SK-N-SH (cell line): ENCODE measurements around the gene SSUH2. TPM values are rescaled to one million over a fixed set of nuclear protein-coding genes. Genes with fewer than 3 reads are reported as not detected.

Experiments used
- CTCF ChIA-PET: fragments of 300-600, 350-600 bp; formaldehyde crosslinking; extraction: SDS; loops from one replicate; lab custom pipeline; 2021; lab: Yijun Ruan, JAX
- POLR2A ChIA-PET: fragments of 350-600 bp; sonication (Branson Sonifier 250); formaldehyde crosslinking; extraction: SDS; loops from one replicate; lab custom pipeline; 2020; ENCODE audit warnings: antibody characterized with exemption, inconsistent platforms; lab: Yijun Ruan, JAX
- DNase-seq: peaks from one replicate; pipeline ENCODE4 v3.0.0; 2012
- H2AFZ ChIP-seq: fragments of 200-600 bp; sonication (generic); 2 replicates; pipeline ENCODE4 v1.8.1; 2016; ENCODE audit warnings: antibody characterized with exemption, mild to moderate bottlenecking, low read depth
- H3F3A ChIP-seq: fragments of 200-600 bp; sonication (generic); replicated peaks from 2 replicates; pipeline ENCODE3; 2016; ENCODE audit warnings: antibody characterized with exemption, mild to moderate bottlenecking; ENCODE audit not compliant: insufficient read depth
- H3K27ac ChIP-seq, 2 experiments: fragments of 200-500 bp in 1 of 2; fragments of 200-600 bp in 1 of 2; sonication (Bioruptor generic) in 1 of 2; sonication (generic), shearing (Covaris generic) in 1 of 2; 2 replicates each; pipeline versions ENCODE4 v1.5.1 to v1.6.1; 2014 to 2016; ENCODE audit warnings: low read depth in 2 of 2, inconsistent platforms in 1 of 2, low read length in 1 of 2, mild to moderate bottlenecking in 1 of 2, mixed read lengths in 1 of 2
- H3K27me3 ChIP-seq: fragments of 200-600 bp; sonication (generic), shearing (Covaris generic); 2 replicates; pipeline ENCODE4 v1.6.1; 2016; ENCODE audit warnings: mixed run types; ENCODE audit not compliant: insufficient read depth
- H3K36me3 ChIP-seq, 2 experiments: fragments of 200-500 bp in 1 of 2; fragments of 200-600 bp in 1 of 2; sonication (Bioruptor generic) in 1 of 2; sonication (generic) in 1 of 2; replicated peaks in 1 of 2; 2 replicates each; pipeline versions ENCODE3 to v1.5.1; 2014 to 2016; ENCODE audit warnings: low read length in 1 of 2, mild to moderate bottlenecking in 1 of 2; ENCODE audit not compliant: insufficient read depth in 2 of 2, control insufficient read depth in 1 of 2
- H3K4me1 ChIP-seq, 2 experiments: fragments of 200-500 bp in 1 of 2; fragments of 200-600 bp in 1 of 2; sonication (Bioruptor generic) in 1 of 2; sonication (generic), shearing (Covaris generic) in 1 of 2; 2 replicates each; pipeline versions ENCODE4 v1.5.1 to v1.6.1; 2014 to 2016; ENCODE audit warnings: low read depth in 1 of 2, low read length in 1 of 2, mixed run types in 1 of 2; ENCODE audit not compliant: insufficient read depth in 2 of 2, control insufficient read depth in 1 of 2
- H3K4me2 ChIP-seq: fragments of 200-600 bp; sonication (generic), shearing (Covaris generic); 2 replicates; pipeline ENCODE4 v1.6.1; 2017; ENCODE audit warnings: mixed run types
- H3K4me3 ChIP-seq, 2 experiments: fragments of 200-500 bp in 1 of 2; fragments of 200-600 bp in 1 of 2; sonication (Bioruptor generic) in 1 of 2; sonication (generic), shearing (Covaris generic) in 1 of 2; 2 replicates each; pipeline versions ENCODE4 v1.5.1 to v1.8.1; 2014 to 2016; ENCODE audit warnings: low read depth in 2 of 2, inconsistent platforms in 1 of 2, low read length in 1 of 2, mild to moderate bottlenecking in 1 of 2, mixed read lengths in 1 of 2, moderate library complexity in 1 of 2
- H3K79me2 ChIP-seq: fragments of 200-600 bp; sonication (generic); 2 replicates; pipeline ENCODE4 v1.8.1; 2017; ENCODE audit warnings: mild to moderate bottlenecking; ENCODE audit not compliant: insufficient read depth
- H3K9ac ChIP-seq: fragments of 200-600 bp; sonication (generic); 2 replicates; pipeline ENCODE4 v1.6.1; 2017; ENCODE audit warnings: mixed run types
- H3K9me2 ChIP-seq: fragments of 200-600 bp; sonication (generic); 2 replicates; pipeline ENCODE4 v1.6.1; 2017; ENCODE audit warnings: mixed run types
- H3K9me3 ChIP-seq: fragments of 200-600 bp; sonication (generic); 2 replicates; pipeline ENCODE4 v1.6.1; 2017; ENCODE audit warnings: mixed run types, mild to moderate bottlenecking, moderate library complexity
- H4K20me1 ChIP-seq: fragments of 200-600 bp; sonication (generic); 2 replicates; pipeline ENCODE4 v1.6.1; 2017; ENCODE audit warnings: mild to moderate bottlenecking, mixed run types; ENCODE audit not compliant: insufficient read depth
- CHD2 ChIP-seq: fragments of 150-350 bp; IDR thresholded peaks from 2 replicates; pipeline ENCODE4 v1.6.1; 2018; ENCODE audit warnings: low read length; ENCODE audit not compliant: partially characterized antibody
- CTCF ChIP-seq: fragments of 200-600 bp; sonication (generic); IDR thresholded peaks from 2 replicates; pipeline ENCODE4 v1.6.1; 2017; ENCODE audit warnings: antibody characterized with exemption, mild to moderate bottlenecking, moderate library complexity
- EP300 ChIP-seq, 2 experiments: IDR thresholded peaks; 2 replicates each; pipeline versions ENCODE4 v1.4.0 to v1.6.1; 2012; ENCODE audit warnings: borderline replicate concordance in 1 of 2, low read depth in 1 of 2, low read length in 1 of 2
- JUND ChIP-seq: IDR thresholded peaks from 2 replicates; pipeline ENCODE4 v1.4.0; 2012
- MXI1 ChIP-seq: IDR thresholded peaks from 2 replicates; pipeline ENCODE4 v1.6.1; 2012; ENCODE audit warnings: mild to moderate bottlenecking, low read depth, low read length, improper control_type of control experiment
- NFIC ChIP-seq: IDR thresholded peaks from 2 replicates; pipeline ENCODE4 v1.4.0; 2012; ENCODE audit warnings: borderline replicate concordance
- PBX3 ChIP-seq: IDR thresholded peaks from 2 replicates; pipeline ENCODE4; 2012
- RCOR1 ChIP-seq: fragments of 150-350 bp; IDR thresholded peaks from 2 replicates; pipeline ENCODE4 v1.6.1; 2017; ENCODE audit warnings: antibody characterized with exemption, low read length
- TAF1 ChIP-seq: IDR thresholded peaks from 2 replicates; pipeline ENCODE4 v1.6.1; 2012; ENCODE audit warnings: low read depth, mild to moderate bottlenecking, low read length, moderate library complexity, borderline replicate concordance
- TCF12 ChIP-seq: IDR thresholded peaks from 2 replicates; pipeline ENCODE4 v1.4.0; 2012
- USF2 ChIP-seq: fragments of 150-350 bp; IDR thresholded peaks from 2 replicates; pipeline ENCODE4 v1.6.1; 2017; ENCODE audit warnings: antibody characterized with exemption, low read length, low read depth, borderline replicate concordance
- WGBS: methylation state at CpG from one replicate; pipeline ENCODE4 v1.1.6; 2017; ENCODE audit warnings: low lambda C conversion rate; 5-methylcytosine and 5-hydroxymethylcytosine counted together
- polyA plus RNA-seq, 3 experiments: library from polyadenylated mRNA; depleted of rRNA; stranded (reverse); fragments of >200 nt; gene quantifications; 2 replicates each; pipeline ENCODE4 v1.2.3, GENCODE V29; 2012

The SSUH2 gene
- polyA plus RNA-seq, 1 of the 3 experiments (the other 2 are of a cell fraction) = 0.18 TPM

- CTCF ChIA-PET = interaction anchor here (1.0 to 2.1 kb wide), 5 partner anchors 8 to 13 kb away, joined by 3 to 5 read pairs (median 4); partner anchors contain the start of gene SSUH2
- H3K4me1 ChIP-seq = peaks cover 0 to 17% of the 10 kb centered on the region in 2 experiments; a peak in 1 of 4 replicates
- no peak for DNase-seq
- H3K4me2 ChIP-seq = no peak overlapping the region
- no peaks in the 10 kb centered on the region for H3K36me3 ChIP-seq
- no peak overlapping the region for H2AFZ ChIP-seq
- H3K4me3 ChIP-seq = no peak overlapping the region
- POLR2A ChIA-PET = no interaction called here
- no peaks in the 10 kb centered on the region for H3K79me2 ChIP-seq
- no peaks in the 10 kb centered on the region for H4K20me1 ChIP-seq
- no peaks in the 10 kb centered on the region for H3K9me3 ChIP-seq
- no peaks in the 10 kb centered on the region for H3F3A ChIP-seq
- H3K9me2 ChIP-seq = no peaks in the 10 kb centered on the region
- no peak overlapping the region for H3K27ac ChIP-seq
- no peak for TF ChIP-seq TAF1
- WGBS = 62% methylated on average over 7 of the region's 7 CpGs
- H3K9ac ChIP-seq = no peak overlapping the region
- no peaks in the 10 kb centered on the region for H3K27me3 ChIP-seq
These were observed 9.0 kb downstream of the SSUH2 start for GRCh38 chr3:8635631-8636030.

- TF ChIP-seq NFIC (no peak), MXI1 (no peak), TAF1 (no peak), RCOR1 (no peak), PBX3 (no peak), CTCF (no peak), TCF12 (no peak), CHD2 (no peak), EP300 (IDR thresholded peaks at IDR 0.05; ENCODE audit: borderline replicate concordance in 1 of 2, low read depth in 1 of 2, low read length in 1 of 2) (no peak), USF2 (no peak), JUND (no peak)
- TF ChIP-seq, all 33 proteins: peak for 0
- Histone ChIP-seq H2AFZ (no peak overlapping the region), H3K4me2 (no peak overlapping the region), H3K27ac (no peak overlapping the region), H3K9me3 (no peaks in the 10 kb centered on the region), H3K4me1 (peaks cover 0 to 17% of the 10 kb centered on the region in 2 experiments; a peak in 1 of 4 replicates), H3K36me3 (no peaks in the 10 kb centered on the region), H3K4me3 (no peak overlapping the region), H3K9me2 (no peaks in the 10 kb centered on the region), H4K20me1 (no peaks in the 10 kb centered on the region), H3K9ac (no peak overlapping the region), H3K79me2 (no peaks in the 10 kb centered on the region), H3K27me3 (no peaks in the 10 kb centered on the region), H3F3A (no peaks in the 10 kb centered on the region)
- POLR2A ChIA-PET = no interaction called here
- DNase-seq = no peak
- CTCF ChIA-PET = interaction anchor here (1.0 to 2.1 kb wide), 4 partner anchors 8 to 13 kb away, joined by 3 to 5 read pairs (median 4); partner anchors contain the start of gene SSUH2
- 74% methylated on average over 2 of the region's 2 CpGs for WGBS
These were observed 9.5 kb downstream of the SSUH2 start for GRCh38 chr3:8635125-8635524.
